Adrenal gland (tissue), 12 donors: Measurements from ENCODE around the gene SCG2. TPM values are rescaled to one million over a fixed set of nuclear protein-coding genes. Genes with fewer than 3 reads are reported as not detected.

Experiments used
- DNase-seq, 7 donors: peaks; one replicate each; pipeline ENCODE4 v3.0.0-alpha.2; 2019 to 2020
- H3K27ac ChIP-seq, 5 donors: fragments of 200-600 bp; sonication (generic) in 4 of 5; 1 replicate in 3 of 5; 2 replicates in 2 of 5; pipeline versions ENCODE4 v1.5.1 to v1.8.0; 2016 to 2020; ENCODE audit warnings: mild to moderate bottlenecking in 1 of 5
- H3K27me3 ChIP-seq: fragments of 200-600 bp; 2 replicates; pipeline ENCODE4 v1.8.0; 2021
- H3K36me3 ChIP-seq, 2 donors: fragments of 200-600 bp; replicated peaks in 1 of 2; 1 replicate in 1 of 2; 2 replicates in 1 of 2; pipeline versions ENCODE4 v1.5.1 to v1.8.0; 2018 to 2022
- H3K4me1 ChIP-seq, 2 donors: fragments of 200-600 bp; replicated peaks in 1 of 2; 1 replicate in 1 of 2; 2 replicates in 1 of 2; pipeline versions ENCODE4 v1.5.1 to v1.8.0; 2018 to 2021
- H3K4me3 ChIP-seq, 4 donors: fragments of 200-600 bp; sonication (generic) in 3 of 4; one replicate each; pipeline ENCODE4 v1.5.1; 2016 to 2018
- H3K9me3 ChIP-seq, 3 donors: fragments of 200-600 bp; sonication (generic) in 1 of 3; replicated peaks in 1 of 3; 1 replicate in 2 of 3; 2 replicates in 1 of 3; pipeline versions ENCODE4 v1.5.1 to v1.8.0; 2016 to 2021
- CTCF ChIP-seq, 6 experiments: fragments of 450-650 bp in 4 of 6; fragments of 200-600 bp in 2 of 6; sonication (generic) in 1 of 6; IDR thresholded peaks; 1 replicate in 5 of 6; 2 replicates in 1 of 6; pipeline versions ENCODE4 v1.5.1 to v1.8.0; 2016 to 2021; ENCODE audit warnings: antibody characterized with exemption in 6 of 6, mild to moderate bottlenecking in 2 of 6, moderate library complexity in 1 of 6
- POLR2A ChIP-seq, 2 donors: fragments of 450-650 bp; IDR thresholded peaks; one replicate each; pipeline ENCODE4 v1.6.1; 2017; ENCODE audit warnings: antibody characterized with exemption in 2 of 2, mild to moderate bottlenecking in 2 of 2, moderate library complexity in 1 of 2
- WGBS, 4 donors: extraction: QIAGEN DNeasy Blood & Tissue Kit in 2 of 4; methylation state at CpG; one replicate each; pipeline versions ENCODE4 v1.1.5 to v1.1.7; 2013 to 2017; 5-methylcytosine and 5-hydroxymethylcytosine counted together
- intact Hi-C, 2 donors: fragments of 100-400 bp; cut with DNase I; formaldehyde crosslinking; loops; one replicate each; pipeline versions ENCODE4 v1.14.1 to v1.15.0; 2022 to 2023
- polyA plus RNA-seq, 3 donors: library from polyadenylated mRNA; stranded (reverse); fragments of 200-250 nt in 2 of 3; fragments of 350-450 nt in 1 of 3; fragmentation: Illumina TruSeq in 1 of 3; extraction: RNeasy Lipid Tissue Mini Kit (QIAGEN cat#74804) in 1 of 3; gene quantifications; one replicate each; pipeline ENCODE4 v1.2.3, GENCODE V29; 2013 to 2014
- total RNA-seq, 9 donors: library from RNA; depleted of rRNA in 4 of 9; stranded (reverse); fragments of >200 nt in 4 of 9; fragments of 120-200 nt in 1 of 9; fragmentation: NEBNext Ultra II Directional in 1 of 9; extraction: Animal tissue kit (Norgen Biotek cat#: 25700) in 1 of 9; gene quantifications; one replicate each; pipeline versions ENCODE4 v1.1.0 to v1.2.4, GENCODE V29; 2013 to 2023
- donor health status: healthy with polysubstance abuse.
- donor health status: Bipolar disorder and iron deficiency.
- donor health status: DM: yes; HTN: yes; CAD: no.
- donor health status: DM: no; HTN: no; CAD: no.
- donor health status: DM: no; HTN: no; CAD: no.
- donor health status: DM: yes; HTN: yes; CAD: no.

Gene SCG2
- total and polyA plus RNA-seq, 12 donors = 0.29 to 688 (median 37.1) TPM; not detected in 1

- no peak for TF ChIP-seq POLR2A (IDR thresholded peaks at IDR 0.05)
- intact Hi-C loops = no loop called here
- no peak overlapping the region for H3K27ac ChIP-seq
- no peak for DNase-seq
- H3K4me3 ChIP-seq = no peak overlapping the region
- H3K9me3 ChIP-seq = no peaks in the 10 kb centered on the region
- 66 to 84% (median 79%) methylated on average over 6 to 7 of the region's 7 CpGs for WGBS, 4 donors
- no peaks in the 10 kb centered on the region for H3K36me3 ChIP-seq
- H3K4me1 ChIP-seq = no peaks in the 10 kb centered on the region
- H3K27me3 ChIP-seq = no peaks in the 10 kb centered on the region
Measured at GRCh38 chr2:223619486-223620129, 17.4 kb upstream of the SCG2 start.

- H3K36me3 ChIP-seq = no peaks in the 10 kb centered on the region
- WGBS, 4 donors = 36 to 42% (median 39%) methylated on average over 13 of the region's 13 CpGs
- no peak for TF ChIP-seq CTCF (IDR thresholded peaks at IDR 0.05)
- TF ChIP-seq POLR2A (IDR thresholded peaks at IDR 0.05) = no peak
- DNase-seq = no peak
- H3K27ac ChIP-seq = no peak overlapping the region
- peaks cover 0 to 4% of the 10 kb centered on the region in 2 donors for H3K4me1 ChIP-seq
- H3K27me3 ChIP-seq = no peaks in the 10 kb centered on the region
- intact Hi-C loops = no loop called here
- H3K9me3 ChIP-seq = no peaks in the 10 kb centered on the region
- no peak overlapping the region for H3K4me3 ChIP-seq
Measured at GRCh38 chr2:223618172-223619035, 16.2 kb upstream of the SCG2 start.

GRCh38 chr2:223614534-223614933 lies 12.4 kb upstream of the SCG2 start:
- 79 to 100% (median 87%) methylated on average over 1 of the region's 1 CpG for WGBS, 4 donors
- no peaks in the 10 kb centered on the region for H3K36me3 ChIP-seq
- no peaks in the 10 kb centered on the region for H3K27me3 ChIP-seq
- no peak overlapping the region for H3K27ac ChIP-seq
- intact Hi-C loops = no loop called here
- peaks cover 0 to 12% of the 10 kb centered on the region in 2 donors for H3K4me1 ChIP-seq
- no peaks in the 10 kb centered on the region for H3K9me3 ChIP-seq
- no peak overlapping the region for H3K4me3 ChIP-seq
- no peak for DNase-seq
- TF ChIP-seq POLR2A (IDR thresholded peaks at IDR 0.05) (no peak), CTCF (IDR thresholded peaks at IDR 0.05) (no peak)

GRCh38 chr2:223613017-223613950 lies 11.1 kb upstream of the SCG2 start:
- TF ChIP-seq CTCF (IDR thresholded peaks at IDR 0.05) (no peak), POLR2A (IDR thresholded peaks at IDR 0.05) (peak; percentile 28 to 33)
- H3K4me1 ChIP-seq = peaks cover 0 to 12% of the 10 kb centered on the region in 2 donors
- H3K4me3 ChIP-seq = peak overlapping the region in 1 of 4 donors; percentile 41
- WGBS, 4 donors = 7 to 13% (median 9%) methylated on average over 18 to 35 of the region's 35 CpGs
- no peaks in the 10 kb centered on the region for H3K9me3 ChIP-seq
- peak overlapping the region in 2 of 5 donors; percentile 56 to 75 for H3K27ac ChIP-seq
- DNase-seq = peak; percentile 78 to 95 (median 87)
- H3K36me3 ChIP-seq = no peaks in the 10 kb centered on the region
- intact Hi-C loops = no loop called here
- H3K27me3 ChIP-seq = no peaks in the 10 kb centered on the region
